Ramos (cell line): ENCODE measurements around the gene TBX20.

Experiments
- in situ Hi-C: fragments of 300-500 bp; cut with MboI; formaldehyde crosslinking; loops from one replicate; pipeline ENCODE4 v1.14.3; 2022; ENCODE audit warnings: low sequenced_read_pairs; ENCODE audit not compliant: unreplicated experiment

Gene TBX20, protein sequence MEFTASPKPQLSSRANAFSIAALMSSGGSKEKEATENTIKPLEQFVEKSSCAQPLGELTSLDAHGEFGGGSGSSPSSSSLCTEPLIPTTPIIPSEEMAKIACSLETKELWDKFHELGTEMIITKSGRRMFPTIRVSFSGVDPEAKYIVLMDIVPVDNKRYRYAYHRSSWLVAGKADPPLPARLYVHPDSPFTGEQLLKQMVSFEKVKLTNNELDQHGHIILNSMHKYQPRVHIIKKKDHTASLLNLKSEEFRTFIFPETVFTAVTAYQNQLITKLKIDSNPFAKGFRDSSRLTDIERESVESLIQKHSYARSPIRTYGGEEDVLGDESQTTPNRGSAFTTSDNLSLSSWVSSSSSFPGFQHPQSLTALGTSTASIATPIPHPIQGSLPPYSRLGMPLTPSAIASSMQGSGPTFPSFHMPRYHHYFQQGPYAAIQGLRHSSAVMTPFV

DNA sequence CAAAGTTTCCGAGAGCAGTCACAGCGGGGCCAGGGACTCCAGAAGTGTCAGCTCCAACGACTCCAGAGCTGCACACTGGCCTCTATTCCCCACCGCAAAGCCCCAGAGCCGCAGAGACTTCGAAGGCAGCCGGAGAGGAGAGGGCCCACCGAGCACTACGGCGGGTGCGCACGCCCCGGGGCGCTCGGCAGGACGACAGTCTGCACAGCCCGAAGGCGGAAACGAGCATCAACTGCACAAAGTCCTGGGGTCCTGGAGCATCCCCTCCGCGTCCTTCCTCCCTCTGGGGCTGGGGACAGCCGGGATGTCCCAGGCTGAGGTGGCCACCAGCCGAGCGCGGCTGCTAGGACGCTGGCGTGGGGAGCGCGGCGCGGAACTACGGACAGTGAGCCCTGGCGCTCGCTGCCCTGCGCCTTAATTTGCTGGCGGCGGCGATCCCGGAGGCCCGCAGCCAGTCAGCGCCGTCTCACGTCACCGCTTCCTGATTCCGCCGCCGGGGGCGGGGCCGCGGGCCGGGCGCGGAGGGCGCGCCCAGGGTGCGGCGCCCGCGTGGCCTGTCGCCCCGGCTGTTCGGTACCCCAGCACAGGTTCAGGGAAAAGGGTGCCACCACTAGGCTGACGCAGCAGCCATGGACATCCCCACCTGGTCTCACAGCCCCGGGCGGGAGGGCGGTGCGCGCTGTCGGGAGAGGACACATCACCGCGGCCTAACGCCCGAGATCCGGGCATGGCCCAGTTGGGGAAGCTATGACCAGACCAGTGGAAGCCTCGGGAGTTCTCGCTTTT lies at the start of gene TBX20:
TSS of gene TBX20 (minus strand) at position 391 of the 786 bp plus-strand sequence. CDS start 480 bp downstream, outside the sequence.
- in situ Hi-C loops, result no loop called here

DNA sequence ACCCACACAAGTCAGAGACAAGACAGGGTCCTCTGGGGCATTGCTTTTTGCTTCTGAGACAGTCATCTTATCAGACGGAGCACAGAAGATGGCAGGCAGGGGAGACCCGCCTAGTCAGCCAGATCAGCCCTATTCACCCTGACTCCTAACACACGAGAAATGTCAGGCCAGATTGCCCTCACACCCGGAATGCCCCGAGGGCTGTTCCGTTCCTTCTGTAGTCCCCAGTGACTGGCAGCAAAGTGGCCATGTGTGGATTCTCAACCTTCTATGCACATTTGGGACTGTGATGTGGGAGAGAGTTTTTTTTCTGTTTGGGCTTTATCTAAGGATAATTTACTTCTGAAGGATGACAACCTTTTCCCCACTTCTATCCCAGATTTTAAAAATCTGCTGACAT lies 35.5 kb upstream of the TBX20 start:
- in situ Hi-C loops, result no loop called here

DNA sequence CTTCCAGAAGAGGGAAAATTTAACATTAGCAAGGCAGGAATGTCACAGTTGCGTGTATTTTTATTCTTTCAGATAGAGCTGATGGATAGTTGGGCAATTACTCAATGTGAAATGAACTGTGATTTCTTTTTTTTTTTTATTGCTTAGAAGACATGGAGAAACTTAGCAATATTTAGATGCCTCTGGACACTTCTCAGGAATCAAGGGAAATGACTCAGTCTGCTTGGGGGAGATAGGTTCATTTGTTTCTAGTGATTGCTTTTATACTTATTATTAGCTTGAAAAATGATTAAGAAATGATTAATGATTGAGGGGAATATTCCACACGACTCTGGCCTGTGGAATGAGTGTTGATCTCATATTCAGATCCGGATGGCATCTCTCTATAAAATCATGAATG lies 33.1 kb upstream of the TBX20 start:
- in situ Hi-C loops, result no loop called here

DNA sequence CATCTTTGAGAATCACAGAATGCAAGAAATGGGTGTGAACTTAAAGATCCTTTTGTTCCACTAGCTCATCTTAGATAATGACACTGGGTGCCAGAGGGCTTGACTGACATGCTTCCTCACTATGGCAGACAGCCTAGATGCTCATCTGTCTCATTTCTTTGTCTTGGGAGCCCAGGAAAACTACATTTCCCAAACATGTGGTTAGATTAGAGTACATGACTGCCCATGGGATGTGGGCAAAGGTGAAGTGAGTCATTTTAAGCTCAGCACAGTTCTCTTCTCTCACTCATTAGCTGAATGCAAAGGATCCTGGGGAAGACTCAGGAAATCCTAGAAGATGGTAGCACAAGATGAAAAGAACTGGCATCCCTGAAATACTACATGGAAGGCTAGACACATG lies 32.5 kb upstream of the TBX20 start:
- in situ Hi-C loops, result no loop called here

DNA sequence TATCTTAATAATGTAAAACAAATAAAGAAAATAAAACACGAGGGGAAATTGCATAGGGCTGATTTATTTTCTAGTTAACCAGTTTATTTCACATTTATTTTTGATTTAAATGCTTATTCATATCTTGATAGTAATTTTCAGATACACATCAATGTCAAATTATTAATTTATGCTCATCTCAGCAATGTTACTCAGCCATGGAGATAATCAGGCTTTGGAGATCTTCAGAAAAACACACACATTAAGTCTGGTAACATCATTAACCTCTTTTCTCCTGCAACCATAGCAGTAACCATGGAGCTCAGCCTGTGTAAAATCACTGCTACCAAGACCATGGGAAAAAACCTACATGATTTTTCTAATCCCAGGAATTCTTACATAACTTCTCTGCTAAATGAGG lies 31.9 kb upstream of the TBX20 start:
- in situ Hi-C loops, result no loop called here

DNA sequence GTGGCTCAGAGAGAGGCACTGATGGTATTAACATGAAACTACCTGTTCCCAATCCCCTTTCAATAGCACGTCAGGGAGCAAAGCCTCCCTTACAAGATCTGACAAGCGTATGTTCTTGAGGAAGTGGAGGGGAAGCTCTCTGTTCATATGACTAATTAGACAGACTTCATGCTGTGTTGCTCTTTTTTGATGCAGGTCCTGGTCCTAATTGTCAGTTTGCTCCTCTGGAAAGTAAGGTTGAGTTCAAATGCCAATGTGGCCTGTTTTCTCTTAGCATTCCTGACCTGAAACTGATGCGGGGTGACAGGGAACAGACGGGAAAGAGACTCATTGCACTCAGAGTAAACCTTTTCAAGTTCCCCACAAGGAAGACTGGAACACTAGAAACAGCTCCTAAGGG lies 27.0 kb upstream of the TBX20 start:
- in situ Hi-C loops, result no loop called here

DNA sequence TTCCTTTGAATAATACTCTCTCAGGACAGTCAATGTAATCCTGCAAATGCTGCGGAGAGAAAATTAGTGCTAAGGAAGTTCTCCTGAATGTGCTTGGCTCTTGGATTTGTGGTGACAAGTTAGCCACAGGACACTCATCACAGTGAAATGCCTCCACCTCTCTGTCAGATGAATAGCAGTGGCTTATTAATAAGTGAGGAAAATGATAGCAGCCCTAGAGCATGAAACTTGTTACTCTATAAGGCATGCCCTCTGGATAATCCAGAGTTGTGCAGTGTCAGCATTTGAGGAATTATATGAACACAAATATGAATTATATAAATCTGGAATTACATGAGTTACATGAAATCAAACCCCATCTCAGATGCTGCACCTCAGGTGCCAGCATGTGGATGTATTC lies 23.5 kb upstream of the TBX20 start:
- in situ Hi-C loops, result no loop called here

DNA sequence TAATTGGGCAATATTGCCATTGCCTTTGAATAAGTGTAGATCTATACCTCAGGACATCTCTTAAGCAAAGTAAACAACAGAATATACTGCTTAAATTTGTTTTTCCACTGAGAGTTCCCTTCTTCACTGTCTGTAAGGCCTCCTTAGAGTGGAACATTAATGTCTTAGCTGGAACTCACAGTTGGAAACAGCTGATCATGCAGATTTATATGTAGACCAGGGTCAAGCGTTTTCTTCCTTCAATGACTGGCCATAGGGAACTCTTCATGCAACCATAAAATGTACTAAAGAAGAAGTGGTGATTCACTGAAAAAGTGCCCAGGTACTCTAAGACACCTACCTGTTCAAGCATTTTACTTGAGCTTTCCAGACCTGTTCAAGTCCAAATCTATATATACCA lies 18.3 kb upstream of the TBX20 start:
- in situ Hi-C loops, result no loop called here

DNA sequence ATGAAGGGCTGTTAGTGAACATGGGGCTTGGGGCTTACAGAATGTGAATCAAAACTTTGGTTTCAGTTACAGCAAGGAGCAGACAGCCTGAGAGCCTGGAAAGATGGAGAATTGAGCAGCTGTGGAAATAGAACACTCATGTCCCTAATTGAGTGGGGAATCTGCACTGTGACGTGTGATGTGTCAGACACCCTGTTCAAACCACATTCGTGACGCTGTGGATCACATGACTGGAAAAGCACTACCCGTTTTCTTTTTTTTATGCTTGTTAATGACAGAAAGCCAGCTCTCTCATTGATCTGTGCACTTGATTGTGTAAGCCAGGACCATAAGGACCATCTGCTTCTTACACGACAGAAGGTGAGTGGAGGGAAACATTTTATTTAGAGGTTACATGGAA lies 15.1 kb upstream of the TBX20 start:
- in situ Hi-C loops, result no loop called here

DNA sequence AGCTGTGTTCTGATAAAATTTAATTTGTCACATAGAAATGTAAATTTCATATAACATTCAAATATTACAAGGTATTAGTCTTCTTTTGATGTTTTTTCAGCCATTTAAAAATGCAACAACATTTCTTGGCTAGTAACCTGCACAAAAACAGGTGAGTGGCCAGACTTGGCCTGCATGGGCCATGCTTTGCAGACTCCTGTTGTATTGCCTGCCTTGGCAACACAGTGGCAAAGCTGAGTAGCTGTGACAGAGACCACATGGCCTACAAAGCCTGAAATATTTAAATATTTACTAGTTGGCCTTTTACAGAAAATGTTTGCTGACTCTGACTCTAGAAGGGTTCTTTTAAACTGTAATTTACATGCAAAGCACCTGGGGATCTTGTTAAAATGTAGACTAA lies 13.5 kb upstream of the TBX20 start:
- in situ Hi-C loops, result no loop called here

DNA sequence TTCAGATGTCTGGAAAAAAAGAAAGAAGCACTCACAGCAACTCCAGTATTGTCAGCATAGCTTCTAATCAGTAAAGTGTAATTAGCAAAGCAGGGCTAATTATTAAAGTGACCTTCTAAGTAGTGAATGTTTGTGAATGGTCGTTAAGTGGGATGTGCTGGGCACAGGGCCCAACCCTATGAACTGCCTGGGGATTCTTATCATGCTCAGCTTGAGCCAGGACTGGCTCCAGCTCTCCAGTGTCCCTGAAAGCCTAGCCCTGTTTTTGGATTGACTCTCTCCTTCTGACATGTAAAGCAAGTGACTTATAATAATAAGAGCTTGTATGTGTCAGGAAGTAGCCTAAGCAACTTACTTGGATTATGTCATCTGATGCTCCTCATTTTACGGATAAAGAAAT lies 9.5 kb upstream of the TBX20 start:
- in situ Hi-C loops, result no loop called here

DNA sequence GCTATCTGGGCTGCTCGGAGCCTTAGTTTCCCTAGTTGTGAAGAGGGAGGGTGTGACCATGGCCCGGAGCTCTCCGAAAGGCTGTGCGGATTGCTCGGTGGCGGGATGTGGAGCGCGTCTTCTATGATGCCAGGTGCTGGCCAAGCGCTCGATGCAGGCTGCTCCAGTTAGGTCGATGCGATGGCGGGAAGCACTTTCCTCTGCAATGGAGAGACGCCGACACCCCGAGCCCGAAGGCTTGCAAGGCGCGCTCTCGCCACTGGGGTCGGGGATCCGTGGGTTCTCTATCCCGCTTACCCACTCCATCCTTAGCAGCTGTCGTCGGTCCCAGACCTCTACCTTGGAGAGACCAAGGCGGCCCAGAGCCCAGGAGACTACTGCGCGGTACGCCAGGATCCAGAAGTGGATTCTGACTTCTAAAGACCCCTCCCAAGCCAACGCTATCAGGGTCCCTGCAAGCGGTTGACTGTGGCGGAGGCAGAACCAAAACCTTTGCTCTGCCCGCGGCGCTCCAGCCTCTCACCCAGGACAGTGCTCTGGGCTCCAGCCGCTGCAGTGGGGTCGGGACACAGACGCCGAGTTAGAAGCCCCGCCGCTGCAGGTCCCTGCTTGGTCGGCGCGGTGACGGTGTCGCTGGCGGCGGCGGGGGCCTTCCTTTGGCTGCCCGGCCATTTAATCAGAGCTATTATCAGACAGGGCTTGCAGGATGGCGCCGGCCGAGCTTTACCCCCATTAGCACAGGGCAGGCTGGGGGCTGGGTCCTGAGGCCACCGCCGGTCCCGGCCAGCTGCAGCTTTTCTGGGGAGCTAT lies 7.8 kb upstream of the TBX20 start:
- in situ Hi-C loops, result no loop called here

DNA sequence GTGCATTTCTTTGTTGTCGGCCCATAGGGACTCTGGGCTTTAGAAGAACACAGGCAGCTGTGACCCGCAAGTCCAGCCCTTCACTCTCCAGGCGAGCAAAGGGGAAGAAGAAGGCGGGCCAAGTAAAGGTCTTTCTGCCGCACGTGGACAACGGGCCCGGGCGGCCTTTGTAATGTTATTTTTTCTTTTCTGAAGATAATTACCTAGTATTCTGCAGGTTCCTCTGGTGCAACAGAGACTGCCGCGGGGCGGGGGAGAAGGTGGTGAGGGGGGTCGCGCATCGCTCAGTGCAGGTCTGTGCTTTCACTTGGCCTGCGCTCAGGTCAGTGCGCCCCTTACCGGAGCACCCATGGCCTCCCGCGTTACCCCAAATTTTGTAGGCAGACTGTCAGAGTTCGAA lies 7.1 kb upstream of the TBX20 start:
- in situ Hi-C loops, result no loop called here

DNA sequence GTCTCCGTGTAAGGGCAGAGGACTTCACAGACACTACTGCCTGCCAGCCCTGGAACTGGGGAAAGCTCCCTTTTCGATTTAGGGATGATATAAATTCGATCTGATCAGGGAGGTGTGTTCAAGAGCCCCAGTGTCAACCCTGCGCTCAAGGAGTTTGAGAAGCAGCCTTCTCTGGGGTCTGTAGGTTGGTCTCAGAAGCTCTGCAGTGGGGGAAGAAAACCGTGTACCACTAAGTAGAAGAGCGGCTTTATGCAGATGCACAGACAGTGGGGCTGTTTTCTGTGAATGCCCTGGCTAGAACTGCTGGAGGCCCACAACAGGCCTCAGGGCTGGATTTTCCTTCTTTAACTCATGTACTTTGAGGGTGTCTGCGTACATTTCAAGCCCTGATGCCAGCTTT lies 6.3 kb upstream of the TBX20 start:
- in situ Hi-C loops, result no loop called here

DNA sequence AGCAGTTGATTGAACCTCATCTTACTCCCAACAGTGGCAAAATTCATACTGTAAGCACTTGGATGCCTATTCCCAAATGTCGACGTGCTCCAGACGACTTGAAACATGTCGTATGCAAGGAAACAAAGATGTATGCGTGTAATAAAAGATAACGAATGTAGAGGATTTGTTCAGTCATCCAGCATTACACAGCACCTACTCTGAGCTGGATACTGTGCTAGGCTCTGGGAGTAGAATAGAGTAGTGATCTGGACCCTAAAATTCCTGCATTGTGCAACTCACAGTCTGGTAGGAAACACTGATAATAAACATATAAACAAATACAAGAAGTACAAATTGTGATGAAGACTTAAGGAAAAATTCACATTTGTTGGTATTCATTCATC lies 5.6 kb upstream of the TBX20 start:
- in situ Hi-C loops, result no loop called here

DNA sequence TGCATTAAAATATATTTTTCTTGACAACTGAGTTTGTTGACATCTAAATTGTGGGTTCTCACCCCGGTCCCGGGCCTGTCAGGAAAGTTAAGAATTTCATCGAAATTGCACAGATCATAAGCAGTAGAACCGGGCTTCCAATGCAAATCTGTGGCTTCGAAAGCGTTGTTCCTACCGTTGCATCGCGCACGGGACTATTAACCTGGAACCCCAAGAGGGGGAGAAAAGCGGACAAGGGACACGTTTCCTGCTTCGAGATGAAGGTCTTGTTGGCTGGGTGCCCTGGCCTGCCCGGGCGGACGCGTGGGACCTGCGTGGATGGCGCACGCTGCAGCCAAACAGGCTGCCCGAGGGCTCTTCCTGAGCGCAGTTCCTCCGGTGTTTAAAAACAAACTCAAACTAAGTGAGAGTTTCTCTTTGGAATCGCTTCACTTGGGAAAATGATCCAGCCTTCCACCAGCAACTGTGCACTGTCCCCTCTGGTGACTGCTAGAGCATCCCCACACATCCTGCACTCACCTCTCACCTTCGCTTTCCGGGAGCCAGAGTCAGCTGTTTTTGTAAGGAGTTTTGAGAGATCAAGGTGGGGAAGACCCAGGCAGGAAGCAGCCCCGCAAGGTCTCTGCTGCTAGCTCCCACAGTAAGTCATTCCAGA lies 5.1 kb upstream of the TBX20 start:
- in situ Hi-C loops, result no loop called here

DNA sequence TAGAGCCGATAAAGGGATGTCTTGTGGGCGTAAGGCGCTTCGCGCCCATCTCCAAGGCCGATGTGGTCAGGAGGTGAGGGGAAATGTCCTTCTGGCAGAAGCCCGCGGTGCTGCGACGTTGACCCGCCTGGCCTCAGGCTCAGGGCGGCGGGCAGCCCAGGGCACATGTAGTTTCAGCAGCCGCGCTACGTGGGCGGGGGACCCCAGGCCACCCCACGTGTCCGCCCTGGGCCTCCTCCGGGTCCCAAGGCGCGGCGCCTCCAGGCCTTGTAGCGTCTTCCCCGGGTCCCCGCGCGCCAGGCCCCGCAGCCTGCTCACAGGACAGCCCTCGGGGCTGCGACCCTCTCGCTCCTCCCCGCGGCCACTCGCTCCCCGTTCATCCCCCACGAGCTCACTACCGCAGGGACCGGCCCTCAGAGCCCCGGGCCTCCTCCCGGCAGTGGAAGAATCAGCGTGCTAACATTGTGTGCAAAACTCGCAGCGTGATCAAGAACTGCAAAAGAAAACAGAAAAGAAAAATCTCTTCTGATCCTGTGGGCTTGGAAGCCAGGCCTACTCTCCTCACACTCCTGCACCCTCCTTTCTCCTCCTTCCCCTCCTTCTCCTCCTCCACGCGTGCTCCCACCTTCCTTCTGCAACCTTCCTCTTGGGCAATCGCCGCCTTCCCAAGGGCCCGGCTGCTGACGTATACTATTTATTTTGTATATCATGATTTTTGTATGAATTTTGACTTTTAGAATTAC lies 4.4 kb upstream of the TBX20 start:
- in situ Hi-C loops, result no loop called here

DNA sequence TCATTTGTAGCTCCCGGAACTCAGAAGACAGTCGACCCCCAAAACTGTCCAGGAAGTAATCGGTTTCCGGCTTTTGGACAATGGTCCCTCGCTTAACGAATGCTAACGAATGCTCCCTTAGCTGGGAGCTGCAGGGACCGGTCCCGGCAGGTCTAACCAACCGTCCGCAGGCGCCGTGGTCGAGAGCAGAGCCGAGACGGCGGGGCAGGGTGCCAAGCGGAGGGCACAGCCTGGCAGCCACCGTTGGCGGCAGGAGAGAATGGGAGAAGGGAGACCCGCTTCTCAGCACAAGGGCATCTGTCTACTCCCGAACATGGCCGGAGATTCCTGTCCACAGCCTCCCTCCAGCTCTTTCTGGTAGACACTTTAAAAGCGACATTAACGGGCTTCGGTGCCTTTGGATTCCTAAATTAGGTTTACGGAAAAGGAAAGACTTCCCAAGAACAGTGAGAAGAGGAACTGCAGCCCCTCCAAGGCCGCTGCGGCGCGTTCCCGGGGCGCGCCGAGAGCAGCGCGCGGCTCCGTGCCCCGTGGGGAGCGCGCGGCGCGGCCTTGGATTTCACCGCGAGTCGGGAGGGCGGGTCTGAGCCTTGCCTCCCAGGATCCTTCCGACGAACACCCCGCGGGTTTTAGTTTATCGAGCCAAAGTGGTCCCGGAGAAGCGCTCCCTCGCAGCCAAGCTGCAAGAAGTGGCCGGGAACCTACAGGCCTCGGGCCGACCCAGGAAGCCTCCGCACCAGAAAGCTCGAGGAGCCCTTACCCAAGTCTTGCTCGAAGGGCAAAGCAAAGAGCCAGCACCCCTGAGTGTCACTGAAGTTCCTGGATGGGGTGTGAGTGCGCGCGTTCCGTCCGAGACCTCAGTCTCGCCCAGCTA lies 3.6 kb upstream of the TBX20 start:
- in situ Hi-C loops, result no loop called here
